Smooth muscle cell (in vitro differentiated cells): ENCODE measurements around the gene MED31. TPM values are rescaled to one million over a fixed set of nuclear protein-coding genes. Genes with fewer than 3 reads are reported as not detected.

Source experiments
- DNase-seq: peaks from one replicate; lab custom pipeline; 2025; ENCODE audit not compliant: unreplicated experiment; lab: John Stamatoyannopoulos, UW
- H2AFZ ChIP-seq: fragments of 200-600 bp; sonication (generic); 2 replicates; pipeline ENCODE4 v1.6.0; 2016; ENCODE audit warnings: antibody characterized with exemption, low read depth, mild to moderate bottlenecking
- H3F3A ChIP-seq: fragments of 200-600 bp; sonication (generic); 2 replicates; pipeline ENCODE4 v1.6.0; 2017; ENCODE audit warnings: antibody characterized with exemption, low read depth
- H3K27ac ChIP-seq: fragments of 200-600 bp; sonication (generic); 2 replicates; pipeline ENCODE4 v1.5.1; 2016; ENCODE audit warnings: low read depth, mild to moderate bottlenecking
- H3K27me3 ChIP-seq: fragments of 200-600 bp; sonication (generic); 2 replicates; pipeline ENCODE4 v1.6.1; 2016; ENCODE audit warnings: low read depth, mild to moderate bottlenecking
- H3K36me3 ChIP-seq: fragments of 200-600 bp; sonication (generic); 2 replicates; pipeline ENCODE4 v1.5.1; 2016; ENCODE audit warnings: low read depth
- H3K4me1 ChIP-seq: fragments of 200-600 bp; sonication (generic); 2 replicates; pipeline ENCODE4 v1.5.1; 2016; ENCODE audit warnings: low read depth
- H3K4me2 ChIP-seq: fragments of 200-600 bp; sonication (generic); 2 replicates; pipeline ENCODE4 v1.6.0; 2016; ENCODE audit warnings: mild to moderate bottlenecking
- H3K4me3 ChIP-seq: fragments of 200-600 bp; sonication (generic); 2 replicates; pipeline ENCODE4 v1.5.1; 2016; ENCODE audit warnings: mild to moderate bottlenecking
- H3K79me2 ChIP-seq: fragments of 200-600 bp; sonication (generic); 2 replicates; pipeline ENCODE4 v1.6.0; 2016; ENCODE audit warnings: low read depth, mild to moderate bottlenecking
- H3K9ac ChIP-seq: fragments of 200-600 bp; sonication (generic); 2 replicates; pipeline ENCODE4 v1.6.0; 2016; ENCODE audit warnings: low read depth
- H3K9me3 ChIP-seq: fragments of 200-600 bp; sonication (generic); replicated peaks from 2 replicates; pipeline ENCODE4 v1.5.1; 2016; ENCODE audit warnings: low read depth
- H4K20me1 ChIP-seq: fragments of 200-600 bp; sonication (generic); 2 replicates; pipeline ENCODE4 v1.6.0; 2016; ENCODE audit warnings: low read depth
- CTCF ChIP-seq: fragments of 200-600 bp; sonication (generic); IDR thresholded peaks from 2 replicates; pipeline ENCODE4 v1.5.1; 2017; ENCODE audit warnings: borderline replicate concordance, mild to moderate bottlenecking, antibody characterized with exemption; ENCODE audit not compliant: insufficient read depth, poor library complexity, severe bottlenecking
- WGBS: methylation state at CpG from one replicate; pipeline ENCODE4 v1.1.7; 2016; ENCODE audit warnings: low lambda C conversion rate; 5-methylcytosine and 5-hydroxymethylcytosine counted together
- polyA plus RNA-seq: library from polyadenylated mRNA; unstranded; fragments of >200 nt; fragmentation: Nextera tagmentation; extraction: Ambion mirVana; gene quantifications from 2 replicates; pipeline ENCODE4 v1.2.1, GENCODE V29; 2016
- total RNA-seq: library from RNA; depleted of rRNA; stranded (reverse); fragments of >200 nt; gene quantifications from 2 replicates; pipeline ENCODE4 v1.2.3, GENCODE V29; 2014

MED31 gene
- total and polyA plus RNA-seq, 2 experiments from 2014 or later, result 26.3 to 59.1 TPM

GRCh38 chr17:6623941-6624340 is 27.5 kb downstream of the MED31 start:
- WGBS, result 89% methylated on average over 3 of the region's 3 CpGs
- no peak overlapping the region for H3K9ac ChIP-seq
- H3K4me2 ChIP-seq, result no peak overlapping the region
- H2AFZ ChIP-seq, result no peak overlapping the region
- no peaks in the 10 kb centered on the region for H3K9me3 ChIP-seq
- H3K79me2 ChIP-seq, result peaks cover 18% of the 10 kb centered on the region
- DNase-seq, result no peak
- H3K4me1 ChIP-seq, result no peaks in the 10 kb centered on the region
- H3K27me3 ChIP-seq, result no peaks in the 10 kb centered on the region
- H3K36me3 ChIP-seq, result peaks cover 29% of the 10 kb centered on the region
- H4K20me1 ChIP-seq, result peaks cover 43% of the 10 kb centered on the region
- H3K4me3 ChIP-seq, result no peak overlapping the region
- H3F3A ChIP-seq, result no peaks in the 10 kb centered on the region
- no peak for TF ChIP-seq CTCF
- H3K27ac ChIP-seq, result no peak overlapping the region

GRCh38 chr17:6611231-6611630 is 40.2 kb downstream of the MED31 start:
- no peak overlapping the region for H3K4me2 ChIP-seq
- no peak for DNase-seq
- no peaks in the 10 kb centered on the region for H3F3A ChIP-seq
- no peak overlapping the region for H3K4me3 ChIP-seq
- no peaks in the 10 kb centered on the region for H3K27me3 ChIP-seq
- TF ChIP-seq CTCF, result no peak
- H2AFZ ChIP-seq, result no peak overlapping the region
- WGBS, result 93% methylated on average over 4 of the region's 4 CpGs
- H3K27ac ChIP-seq, result no peak overlapping the region
- H3K36me3 ChIP-seq, result peaks cover 24% of the 10 kb centered on the region
- H3K9ac ChIP-seq, result no peak overlapping the region
- no peaks in the 10 kb centered on the region for H3K4me1 ChIP-seq
- no peaks in the 10 kb centered on the region for H3K9me3 ChIP-seq
- H4K20me1 ChIP-seq, result peaks cover 32% of the 10 kb centered on the region
- H3K79me2 ChIP-seq, result peaks cover 11% of the 10 kb centered on the region

- Histone ChIP-seq H3K9ac (no peak overlapping the region), H3K4me3 (no peak overlapping the region), H3K36me3 (peaks cover 21% of the 10 kb centered on the region), H3K27me3 (no peaks in the 10 kb centered on the region), H3K79me2 (peaks cover 11% of the 10 kb centered on the region), H3K4me2 (no peak overlapping the region), H3K27ac (peak overlapping the region; percentile 35), H4K20me1 (peaks cover 25% of the 10 kb centered on the region), H3K4me1 (no peaks in the 10 kb centered on the region), H3F3A (no peaks in the 10 kb centered on the region), H2AFZ (no peak overlapping the region), H3K9me3 (no peaks in the 10 kb centered on the region)
- 83% methylated on average over 5 of the region's 5 CpGs for WGBS
- DNase-seq, result no peak
- TF ChIP-seq CTCF, result no peak
Observed at GRCh38 chr17:6610011-6610410, 41.4 kb downstream of the MED31 start.

- no peak for TF ChIP-seq CTCF
- Histone ChIP-seq H3K4me2 (no peak overlapping the region), H3K9ac (no peak overlapping the region), H3K27me3 (no peaks in the 10 kb centered on the region), H3K4me1 (no peaks in the 10 kb centered on the region), H2AFZ (no peak overlapping the region), H3K27ac (peak overlapping the region; percentile 14), H3K4me3 (no peak overlapping the region), H3K36me3 (peaks cover 15% of the 10 kb centered on the region), H3K9me3 (no peaks in the 10 kb centered on the region), H3K79me2 (peaks cover 2% of the 10 kb centered on the region), H4K20me1 (peaks cover 14% of the 10 kb centered on the region), H3F3A (no peaks in the 10 kb centered on the region)
- WGBS, result 91% methylated on average over 3 of the region's 3 CpGs
- DNase-seq, result no peak
Observed at GRCh38 chr17:6608321-6608720, 43.1 kb downstream of the MED31 start.
